Measurements from ENCODE around the gene WDFY1.

Gene WDFY1

DNA sequence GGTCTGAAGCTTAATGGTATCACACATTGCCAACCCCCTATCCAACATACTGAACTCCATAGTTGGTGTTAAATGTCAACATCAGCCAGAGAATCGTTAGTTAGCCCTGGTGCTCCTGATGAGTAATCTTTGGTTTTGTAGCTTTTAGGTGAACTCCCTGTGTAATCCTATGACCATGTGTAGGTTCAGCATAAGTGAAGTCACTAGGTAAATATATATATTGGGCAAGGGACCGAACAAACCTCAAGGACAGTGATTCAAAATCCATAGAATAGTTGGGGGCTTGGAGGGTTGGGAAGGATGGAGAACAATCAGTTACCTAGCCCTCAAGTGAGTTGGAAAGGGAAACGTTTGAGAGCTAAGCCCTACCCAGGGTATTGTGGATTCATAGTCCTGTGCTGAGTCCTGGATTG is 91.7 kb downstream of the WDFY1 start:
- DNase-seq: no peak

DNA sequence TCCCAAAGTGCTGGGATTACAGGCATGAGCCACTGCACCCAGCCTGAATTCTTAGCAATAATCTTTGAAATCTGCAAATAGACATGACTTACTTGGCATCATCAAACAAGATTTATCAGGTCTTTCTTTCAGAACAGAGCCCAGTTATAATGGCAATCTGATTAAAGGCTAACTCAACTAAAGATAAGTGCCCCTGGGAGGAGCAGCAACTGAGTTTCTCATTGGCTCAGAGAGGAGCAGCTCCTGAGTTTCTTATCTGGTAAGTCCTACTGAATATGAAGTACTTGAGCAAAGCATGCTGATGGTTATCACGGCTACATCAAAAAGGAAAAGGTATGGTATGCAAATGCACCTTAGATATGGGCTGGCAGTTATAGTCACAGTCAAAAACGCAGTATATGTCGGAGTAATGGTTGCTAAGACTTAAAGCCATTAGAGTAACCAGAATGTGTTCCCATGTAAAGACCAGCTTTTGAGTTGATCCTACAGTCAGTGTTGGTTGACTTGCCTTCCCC is 92.8 kb downstream of the WDFY1 start:
- DNase-seq: no peak

DNA sequence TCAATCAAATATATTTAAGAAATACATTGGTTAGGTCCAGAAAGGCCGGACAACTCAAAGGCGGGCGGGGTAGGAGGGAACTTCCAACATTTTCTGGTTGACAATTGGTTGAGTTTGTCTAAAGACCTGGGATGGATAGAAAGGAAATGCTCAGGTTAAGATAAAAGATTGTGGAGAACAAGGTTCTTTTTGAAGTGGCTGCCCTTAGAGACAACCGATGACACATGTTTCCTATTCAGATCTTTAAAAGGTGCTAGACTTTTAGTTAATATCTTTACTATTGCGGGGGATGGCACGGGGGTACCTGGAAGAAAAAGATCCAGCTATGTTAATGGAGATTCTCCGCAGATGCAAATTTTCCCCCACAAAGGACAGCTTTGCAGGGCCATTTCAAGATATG is 97.7 kb downstream of the WDFY1 start:
- no peak for DNase-seq

DNA sequence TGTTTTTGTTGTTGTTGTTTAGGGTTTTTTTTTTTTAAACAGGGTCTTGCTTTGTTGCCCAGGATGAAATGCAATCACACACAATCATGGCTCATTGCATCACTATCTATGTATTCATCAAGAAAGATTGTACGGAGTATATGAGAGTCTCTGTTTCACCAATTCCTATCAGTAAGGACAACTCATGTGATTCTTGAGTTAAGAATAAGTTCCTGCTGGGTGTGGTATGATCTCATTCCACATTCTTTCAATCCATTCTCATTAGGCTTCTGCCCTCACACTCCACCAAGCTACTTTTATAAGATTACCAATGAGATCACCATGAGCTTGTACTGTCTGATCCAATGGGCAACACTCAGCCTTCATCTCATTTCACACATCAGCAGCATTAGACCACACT is 98.6 kb downstream of the WDFY1 start:
- DNase-seq: no peak

DNA sequence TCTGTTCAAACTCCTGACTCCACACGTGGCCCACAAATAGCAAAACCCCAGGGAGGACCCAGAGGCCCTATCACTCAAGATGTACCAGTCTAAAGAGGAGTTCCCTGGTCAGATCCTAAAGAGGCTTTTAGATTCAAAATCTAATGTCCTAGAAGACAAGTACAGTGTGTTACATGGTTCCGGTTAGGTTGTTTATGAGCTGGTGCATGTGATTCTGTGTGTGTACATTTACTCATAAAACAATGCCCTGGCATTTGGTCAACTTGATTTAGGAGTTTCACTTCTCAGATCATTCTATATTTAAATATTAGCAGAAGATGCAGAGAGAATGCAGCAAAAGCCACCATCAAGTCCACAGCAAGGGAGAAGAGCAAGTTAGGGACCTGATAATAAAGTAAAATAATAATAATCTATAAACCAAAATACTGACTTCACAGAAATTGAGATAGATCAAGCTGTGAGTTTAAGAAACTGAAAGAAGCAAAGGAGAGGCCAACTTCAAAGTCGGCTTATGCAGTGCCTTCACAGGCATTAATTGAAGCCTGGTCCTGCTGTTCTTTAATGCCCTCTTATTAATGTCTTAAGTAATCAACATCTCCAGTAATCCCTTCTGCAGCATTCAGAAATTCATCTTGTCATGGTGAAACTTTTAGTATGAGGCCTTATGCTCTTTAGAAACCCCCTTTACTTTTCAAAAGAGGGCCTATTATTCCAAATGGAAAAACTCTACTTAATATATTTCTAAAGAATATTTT is 103.5 kb downstream of the WDFY1 start:
- no peak for DNase-seq

DNA sequence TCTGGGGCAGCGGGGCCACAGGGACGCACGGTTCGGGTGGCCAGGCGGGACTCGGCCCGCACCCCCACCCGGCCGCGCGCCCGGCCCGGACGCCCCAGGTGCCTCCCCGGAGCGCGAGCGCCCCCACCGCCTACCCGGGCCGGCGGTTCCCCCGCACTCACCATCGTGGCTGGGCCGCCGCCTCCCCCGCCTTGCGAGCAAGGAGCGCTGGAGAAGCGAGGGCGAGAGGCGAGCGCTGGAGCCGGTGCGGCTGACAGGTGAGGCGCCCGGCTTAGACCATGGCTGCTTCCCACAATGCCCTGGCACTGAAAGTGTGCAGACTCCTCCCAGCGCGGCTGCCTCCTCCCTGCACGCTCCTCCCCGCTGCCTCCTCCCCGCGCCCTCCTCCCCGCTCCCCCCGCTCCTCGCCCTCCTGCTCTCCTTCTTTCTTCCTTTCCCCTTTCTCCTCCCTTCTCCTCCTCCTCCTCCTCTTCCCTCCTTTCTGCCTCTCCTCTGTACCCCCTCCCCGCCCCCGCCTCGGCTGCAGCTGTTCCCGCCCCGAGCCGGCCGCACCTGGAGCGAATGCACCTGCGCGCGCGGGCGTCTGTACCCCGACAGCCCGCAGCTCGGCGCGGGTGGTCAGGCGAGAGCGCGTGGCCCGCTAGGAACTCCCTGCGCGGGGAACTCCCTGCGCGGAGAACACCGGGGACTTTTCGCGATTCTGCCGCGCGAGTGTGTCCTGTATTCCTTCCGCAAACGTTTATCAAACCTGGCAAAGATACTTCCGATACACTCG is 107.7 kb downstream of the WDFY1 start, which contains the start of gene AP1S3:
TSS of gene AP1S3 (minus strand) at position 296 of the 775 bp plus-strand sequence. CDS start at position 164, 132 bp downstream.
- DNase-seq: peak; percentile 18

DNA sequence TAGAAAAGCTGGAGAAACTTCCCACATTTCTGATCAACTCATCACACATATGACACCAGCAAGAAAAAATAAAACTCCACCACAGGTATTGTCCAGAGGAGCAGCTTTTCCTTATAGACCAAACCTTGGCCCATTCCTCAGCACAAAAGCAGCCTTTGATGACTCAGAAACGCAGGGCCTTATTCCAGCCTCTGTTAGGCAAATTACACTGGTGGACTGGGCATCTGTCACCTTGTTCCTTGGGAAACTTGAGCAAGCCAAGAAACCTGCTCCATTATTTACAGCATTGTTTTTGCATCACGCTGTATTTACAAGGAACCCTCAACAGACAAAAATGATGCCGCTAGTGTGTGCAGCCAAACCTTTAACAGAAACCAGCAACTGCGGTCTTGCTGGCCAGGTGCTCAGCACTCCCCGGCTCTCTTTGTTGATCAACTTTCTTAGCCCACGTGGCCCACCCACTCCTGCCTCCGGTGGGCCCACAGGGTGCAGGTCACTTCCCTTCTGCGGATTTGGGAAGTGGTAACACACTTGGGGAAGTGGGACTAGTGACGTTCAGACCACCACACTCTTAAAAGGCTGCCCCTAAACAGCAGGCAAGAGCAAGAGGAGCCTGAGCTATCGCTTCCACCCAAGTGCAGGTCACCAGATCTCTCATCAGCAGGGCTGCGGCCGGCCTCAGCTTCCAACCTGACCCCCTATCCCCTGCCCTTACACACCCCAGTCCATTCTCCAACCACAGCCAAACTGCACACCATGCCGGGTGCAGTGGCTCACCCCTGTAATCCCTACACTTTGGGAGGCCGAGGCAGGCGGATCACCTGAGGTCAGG is 109.2 kb downstream of the WDFY1 start:
- no peak for DNase-seq

DNA sequence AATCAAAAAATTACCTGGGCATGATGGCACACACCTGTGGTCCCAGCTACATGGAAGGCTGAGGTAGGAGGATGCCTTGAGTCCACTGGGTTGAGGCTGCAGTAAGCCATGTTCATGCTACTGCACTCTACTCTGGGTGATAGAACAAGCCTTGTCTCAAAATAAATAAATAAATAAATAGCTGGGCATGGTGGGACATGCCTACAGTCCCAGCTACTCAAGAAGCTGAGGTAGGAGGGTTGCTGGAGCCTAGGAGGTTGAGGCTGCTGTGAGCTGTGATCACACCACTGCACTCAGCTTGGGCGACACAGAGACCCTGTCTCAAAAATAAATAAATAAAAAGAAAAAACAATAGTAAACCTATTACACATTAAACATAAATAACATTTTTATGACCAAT is 110.7 kb downstream of the WDFY1 start:
- DNase-seq: no peak

DNA sequence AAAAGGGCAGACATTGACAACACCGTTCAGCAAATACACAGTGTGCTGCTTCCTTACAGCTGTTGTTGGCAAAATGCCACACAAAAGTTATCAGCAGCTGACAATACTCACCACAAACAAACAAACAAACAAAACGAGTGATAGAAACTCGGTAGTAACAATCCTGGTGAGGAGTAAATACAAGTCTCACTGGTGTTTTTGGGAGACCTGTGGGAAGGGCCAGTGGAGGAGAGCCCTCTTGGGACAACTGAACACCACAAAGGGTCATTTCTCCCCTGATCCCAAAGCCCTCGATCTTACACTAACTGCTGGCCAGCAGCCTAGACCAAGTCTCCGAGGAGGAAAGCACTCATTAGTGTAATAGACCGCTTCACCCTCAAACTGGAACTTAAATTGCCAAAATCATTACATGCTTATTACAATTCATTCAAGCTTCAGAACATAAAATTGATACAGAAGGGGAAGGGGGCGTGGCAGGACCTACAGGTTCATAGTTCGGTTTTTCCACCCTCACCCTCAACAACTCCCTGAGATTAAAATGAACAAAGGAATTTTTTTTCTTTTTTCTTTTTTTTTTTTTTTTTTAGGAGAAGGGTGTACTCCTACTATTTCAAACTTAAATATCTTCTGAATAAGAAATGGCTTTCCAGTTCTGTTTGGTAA is 112.8 kb downstream of the WDFY1 start:
- no peak for DNase-seq

DNA sequence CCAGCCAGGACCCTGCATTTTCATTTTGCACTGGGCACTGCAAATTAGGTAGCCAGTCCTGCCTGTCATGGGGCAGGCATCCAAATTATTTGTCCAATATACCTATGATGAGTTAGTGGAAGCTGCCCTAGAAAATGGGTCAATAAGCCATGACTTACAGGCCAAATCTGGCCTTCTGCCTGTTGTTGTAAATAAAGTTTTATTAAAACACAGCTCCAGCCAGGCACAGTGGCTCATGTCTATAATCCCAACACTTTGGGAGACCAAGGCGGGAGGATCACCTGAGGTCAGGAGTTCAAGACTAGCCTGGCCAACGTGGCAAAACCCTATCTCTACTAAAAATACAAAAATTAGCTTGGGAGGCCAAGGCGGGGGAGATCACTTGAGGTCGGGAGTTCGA is 116.0 kb downstream of the WDFY1 start:
- DNase-seq: no peak

DNA sequence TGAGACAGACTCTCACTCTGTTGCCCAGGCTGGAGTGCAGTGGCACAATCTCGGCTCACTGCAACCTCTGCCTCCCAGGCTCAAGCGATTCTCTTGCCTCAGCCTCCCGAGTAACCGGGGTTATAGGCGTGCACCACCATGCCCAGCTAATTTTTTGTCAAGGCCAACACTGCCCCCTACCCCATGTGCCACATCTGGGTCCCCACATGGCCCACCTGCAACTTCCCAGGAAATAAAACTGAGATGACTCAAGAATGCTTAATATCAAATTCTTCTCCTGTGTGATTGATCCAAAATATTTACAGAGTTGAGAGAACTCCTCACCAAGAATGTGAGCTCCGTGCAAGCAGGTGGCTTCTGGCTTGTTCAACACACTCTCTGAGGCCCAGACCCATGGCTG is 116.8 kb downstream of the WDFY1 start:
- no peak for DNase-seq

DNA sequence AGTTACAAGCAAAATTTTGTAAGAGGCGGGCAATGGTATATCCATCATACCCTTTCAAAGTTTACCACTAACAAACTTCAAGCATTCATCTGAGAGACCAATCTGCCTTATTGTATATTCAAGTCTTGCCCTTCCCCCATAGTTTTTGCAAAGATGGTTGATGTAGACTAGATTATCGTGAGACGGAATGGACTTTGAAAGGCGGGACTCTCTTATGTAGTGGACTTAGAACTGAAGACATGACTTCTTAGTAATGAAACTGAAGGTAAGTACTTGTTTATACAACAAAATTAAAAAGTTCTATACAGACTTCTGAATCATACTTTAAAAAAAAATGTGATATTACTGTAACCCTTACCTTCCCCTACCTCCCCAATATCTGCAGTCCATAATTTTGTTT is 118.1 kb downstream of the WDFY1 start:
- no peak for DNase-seq

All from KG1 (cell line).